NCI-H1417 treated with DMSO at 0.1 percent for 48 hours (cell line): ENCODE measurements around the gene LCLAT1.
"Not testable (repeated sequence)": the region's sequence is repeated elsewhere in the genome, so short reads cannot be mapped to it uniquely, and the experiment has no call there.

Source experiments
- DNase-seq: peaks from one replicate; lab custom pipeline; 2025; lab: John Stamatoyannopoulos, UW

LCLAT1 gene

DNA sequence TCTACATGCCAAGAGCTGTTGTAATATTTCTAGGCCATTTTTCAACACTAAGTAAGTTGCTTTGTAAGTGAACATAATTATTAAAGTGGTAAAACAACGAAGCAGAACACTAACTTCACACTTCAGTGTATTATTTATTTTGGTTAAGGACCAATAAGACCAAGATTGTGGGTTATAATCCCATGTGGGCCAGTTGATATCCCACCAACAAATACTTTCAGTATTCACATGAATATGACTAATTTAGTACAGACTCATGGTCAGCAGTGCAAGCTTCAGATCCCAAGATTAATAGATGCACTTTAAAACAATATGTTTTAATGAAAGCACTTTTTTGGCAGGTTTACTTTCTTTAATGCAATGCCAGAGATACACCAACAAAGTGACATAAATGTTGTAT is 154.3 kb downstream of the LCLAT1 start:
- no peak for DNase-seq

DNA sequence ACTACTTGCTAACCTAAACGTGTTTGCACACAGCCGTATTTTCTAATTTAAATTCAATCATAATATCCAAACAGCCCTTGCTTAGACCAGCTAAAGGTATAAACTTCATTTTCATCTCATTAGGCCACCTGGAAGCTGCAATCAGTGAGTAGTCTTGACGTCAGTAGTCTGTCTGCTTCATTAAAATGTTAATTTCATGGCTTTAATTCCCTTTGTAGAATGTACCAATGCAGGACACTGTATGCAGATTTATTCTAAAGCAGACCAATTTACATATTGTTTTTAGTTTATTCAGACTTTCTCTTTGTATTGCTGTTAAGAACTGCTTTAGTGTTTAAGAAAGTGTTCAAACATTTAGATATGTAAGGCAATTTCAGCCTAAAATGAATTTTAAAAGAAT is 158.2 kb downstream of the LCLAT1 start:
- DNase-seq = no peak

DNA sequence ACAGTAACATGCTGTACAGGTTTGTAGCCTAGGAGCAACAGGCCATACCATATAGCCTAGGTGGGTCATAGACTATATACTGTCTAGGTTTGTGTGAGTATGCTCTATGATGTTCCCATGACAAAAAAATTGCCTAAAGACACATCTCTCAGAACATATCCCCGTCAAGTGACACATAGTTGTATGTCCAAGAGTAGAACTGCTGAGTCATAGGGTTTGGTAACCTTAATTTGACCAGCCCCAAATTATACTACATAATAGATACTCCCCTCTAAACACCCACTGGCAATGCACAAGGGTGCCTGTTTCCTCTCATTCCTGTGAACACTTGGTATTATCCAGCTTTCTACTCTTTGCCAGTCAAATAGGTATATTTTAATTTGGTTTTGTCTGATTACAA is 161.6 kb downstream of the LCLAT1 start:
- DNase-seq = no peak

DNA sequence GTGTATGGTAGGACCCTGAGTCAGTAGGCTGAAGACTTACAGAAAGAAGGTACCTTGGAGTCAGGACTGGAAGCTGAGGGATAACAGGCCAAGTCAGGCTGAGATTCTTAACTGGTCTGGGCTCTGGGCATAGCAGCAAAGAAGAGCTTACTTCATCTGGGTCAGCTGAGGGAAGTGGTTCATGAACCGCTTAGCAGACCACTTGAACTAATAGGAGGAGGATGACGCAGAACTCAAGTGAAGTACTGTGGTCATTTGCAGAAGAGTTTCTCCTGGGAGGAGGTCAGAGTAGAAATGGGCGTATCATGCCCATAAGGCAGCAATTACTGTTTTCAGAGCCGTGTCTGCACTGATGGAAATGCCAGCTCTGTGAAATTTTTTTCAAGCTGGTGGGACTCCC is 164.5 kb downstream of the LCLAT1 start:
- DNase-seq = no peak

DNA sequence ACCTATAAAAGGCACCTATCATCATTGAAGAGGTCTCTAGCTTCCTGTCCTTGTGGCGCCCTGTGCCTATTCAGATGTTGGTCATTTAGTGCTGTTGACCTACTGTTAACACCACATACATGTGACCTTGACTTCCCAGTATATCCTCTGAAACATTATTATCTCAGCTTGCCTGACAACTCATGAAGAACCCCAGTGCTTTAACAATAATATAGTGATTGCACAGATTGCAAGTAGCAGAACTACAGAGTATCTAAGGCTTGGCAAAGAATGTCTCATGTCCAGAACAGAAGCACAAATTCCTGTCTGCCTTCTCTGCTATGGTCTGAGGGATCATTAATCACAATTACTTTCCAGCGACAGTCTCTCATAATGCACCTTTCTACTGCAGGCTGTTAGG is 165.3 kb downstream of the LCLAT1 start:
- DNase-seq = no peak

DNA sequence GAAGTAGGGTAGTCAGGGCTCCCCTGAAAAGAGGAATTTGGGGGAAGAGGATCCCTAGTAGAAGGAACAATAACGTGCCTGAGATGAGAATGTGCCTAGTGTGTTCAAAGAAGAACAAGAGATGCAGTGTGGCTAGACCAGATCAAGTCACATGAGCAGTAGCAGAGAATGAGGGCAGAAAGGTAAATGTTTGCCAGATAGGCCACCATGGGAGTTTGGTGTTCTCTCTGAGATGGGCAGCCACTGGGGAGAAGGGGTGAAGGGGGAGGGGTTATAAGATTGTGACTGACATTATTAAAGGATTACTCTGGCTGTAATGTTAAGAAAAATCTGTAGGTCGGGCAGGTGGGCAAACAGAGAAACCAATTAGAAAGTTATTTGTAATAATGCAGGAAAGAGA is 166.0 kb downstream of the LCLAT1 start:
- DNase-seq = no peak

DNA sequence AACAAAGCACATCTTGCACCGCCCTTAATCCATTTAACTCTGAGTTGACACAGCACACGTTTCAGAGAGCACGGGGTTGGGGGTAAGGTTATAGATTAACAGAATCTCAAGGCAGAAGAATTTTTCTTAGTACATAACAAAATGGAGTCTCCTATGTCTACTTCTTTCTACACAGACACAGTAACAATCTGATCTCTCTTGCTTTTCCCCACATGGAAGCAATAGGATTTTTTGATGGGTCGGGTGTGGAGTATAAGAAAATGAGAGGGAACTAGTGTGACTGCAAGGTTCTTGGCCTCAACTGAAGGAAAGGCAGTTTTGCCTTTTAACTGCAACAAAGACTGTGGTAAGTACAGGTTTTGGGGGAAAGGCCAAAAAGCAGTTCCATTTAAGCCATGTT is 167.2 kb downstream of the LCLAT1 start:
- not testable (repeated sequence) for DNase-seq

DNA sequence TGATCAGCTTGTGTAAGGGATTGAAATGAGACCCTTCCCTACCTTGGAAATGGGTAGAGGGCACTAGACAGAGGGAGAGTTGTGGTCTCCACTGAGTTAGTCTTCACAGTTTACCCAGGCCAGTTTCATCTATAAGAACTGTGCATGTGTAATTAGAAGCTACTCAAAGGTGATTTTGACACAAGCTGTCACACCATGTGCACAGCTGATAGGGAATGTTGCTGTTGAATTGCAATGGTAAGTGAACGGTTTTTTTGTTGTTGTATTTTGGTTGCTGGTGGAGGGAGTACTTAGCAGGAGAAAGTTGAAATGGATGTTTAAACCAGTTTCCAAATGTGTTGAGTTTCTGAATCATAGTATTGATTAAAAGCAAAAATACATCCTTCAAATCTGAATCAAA is 168.9 kb downstream of the LCLAT1 start:
- no peak for DNase-seq

DNA sequence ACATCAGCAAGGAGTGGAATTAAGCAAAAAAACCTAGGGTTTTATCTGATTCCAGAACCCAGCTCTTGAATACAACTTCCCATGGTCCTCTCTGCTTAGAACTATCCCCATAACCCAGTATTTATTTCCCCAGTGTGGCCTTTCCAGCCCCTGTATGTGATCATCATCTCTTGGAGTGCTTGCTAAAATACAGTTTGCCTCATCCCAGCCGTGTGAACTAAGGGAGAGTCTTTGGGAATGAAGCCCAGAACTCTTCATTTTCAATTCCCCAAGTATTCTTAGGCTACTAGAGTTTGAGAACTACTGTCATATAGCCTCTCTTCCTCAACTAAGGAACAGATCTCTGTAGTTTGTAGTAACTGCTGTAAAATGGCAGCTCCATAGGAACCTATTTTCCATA is 173.1 kb downstream of the LCLAT1 start:
- no peak for DNase-seq

DNA sequence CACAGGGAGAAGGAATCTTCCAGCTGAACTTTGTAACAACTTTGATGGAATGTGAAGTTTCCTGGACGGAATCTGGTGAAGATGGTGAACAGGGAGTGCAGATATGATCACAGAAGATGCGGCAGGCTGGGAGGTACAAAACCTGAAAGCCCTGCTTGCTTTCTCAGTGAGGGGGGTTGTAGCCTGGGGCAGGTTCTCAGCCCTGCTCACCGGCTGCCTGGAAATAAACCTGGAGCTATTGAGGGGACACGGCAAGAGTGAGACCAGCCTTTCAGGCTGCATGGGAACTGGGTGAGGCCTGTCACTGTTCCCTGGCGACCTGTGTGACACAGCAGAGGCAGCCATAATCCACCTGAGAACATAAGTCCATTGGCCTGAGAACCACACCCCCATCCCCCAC is 174.8 kb downstream of the LCLAT1 start:
- DNase-seq = no peak

DNA sequence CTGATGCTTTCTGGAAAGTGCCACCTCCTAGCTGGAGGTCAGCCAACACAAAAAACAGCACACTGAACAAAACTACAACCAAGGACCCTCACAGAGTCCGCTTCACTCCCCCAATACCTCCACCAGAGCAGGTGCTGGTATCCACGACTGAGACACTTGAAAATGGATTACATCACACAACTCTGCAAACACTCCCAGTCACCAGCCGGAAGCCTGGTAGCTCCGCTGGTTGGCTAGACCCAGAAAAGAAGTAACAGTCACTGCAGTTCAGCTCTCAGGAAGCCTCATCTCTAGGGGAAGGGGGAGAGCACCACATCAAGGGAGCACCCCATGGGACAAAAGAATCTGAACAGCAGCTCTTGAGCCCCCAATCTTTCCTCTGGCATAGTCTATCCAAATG is 175.4 kb downstream of the LCLAT1 start:
- no peak for DNase-seq

DNA sequence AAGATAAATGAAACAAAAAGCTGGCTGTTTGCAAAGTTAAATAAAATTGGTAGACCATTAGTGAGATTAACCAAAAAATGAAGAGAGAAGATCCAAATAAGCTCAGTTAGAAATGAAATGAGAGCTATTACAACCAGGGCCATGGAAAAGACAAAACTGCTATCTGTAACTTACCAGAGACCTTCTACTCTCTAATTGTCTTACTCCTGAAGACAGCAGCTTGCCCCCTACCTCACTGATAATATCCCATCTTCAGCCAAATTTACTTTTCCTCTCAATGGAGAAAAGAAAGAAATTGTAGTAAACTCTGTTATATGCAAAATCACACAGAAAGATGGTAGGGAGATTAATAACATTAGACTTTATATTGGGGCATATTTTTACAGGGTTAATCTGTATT is 178.2 kb downstream of the LCLAT1 start:
- no peak for DNase-seq

DNA sequence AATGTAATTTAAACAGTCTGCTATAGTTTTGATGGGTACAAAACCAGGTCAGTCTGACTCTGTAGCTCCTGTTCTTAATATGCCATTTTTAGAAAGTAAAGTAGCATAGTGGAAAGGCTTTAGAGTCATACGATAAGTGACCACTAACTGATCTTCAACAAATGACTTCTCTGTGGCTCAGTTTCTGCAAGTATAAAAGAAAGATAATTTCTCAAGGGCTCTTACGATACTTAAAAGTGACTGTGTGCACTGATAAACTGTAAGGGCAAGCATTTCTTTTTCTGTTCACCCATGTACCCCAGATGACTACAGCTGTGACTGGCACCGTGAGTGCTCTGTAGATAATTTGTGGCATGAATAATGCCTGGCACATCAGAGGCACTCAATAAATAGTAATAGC is 178.7 kb downstream of the LCLAT1 start:
- peak; percentile 47 for DNase-seq

DNA sequence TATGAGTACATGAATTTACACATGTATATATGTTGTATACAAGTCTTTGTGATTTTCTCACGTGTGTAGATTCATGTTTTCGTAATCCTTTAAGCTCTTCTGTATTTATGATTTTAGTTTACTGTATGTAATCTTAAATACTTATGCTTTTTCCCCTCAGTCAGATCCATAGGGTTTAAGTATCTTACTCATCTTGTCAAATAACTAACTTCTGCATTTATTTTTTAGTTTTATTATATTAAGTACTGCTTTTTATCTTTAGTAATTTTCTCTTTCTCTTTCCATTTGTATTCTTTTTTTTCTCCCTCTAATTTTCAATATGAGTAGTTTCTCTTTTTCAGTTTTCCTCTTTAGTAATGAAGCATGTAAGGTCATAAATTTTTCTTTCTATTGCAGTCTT is 179.4 kb downstream of the LCLAT1 start:
- DNase-seq = no peak

DNA sequence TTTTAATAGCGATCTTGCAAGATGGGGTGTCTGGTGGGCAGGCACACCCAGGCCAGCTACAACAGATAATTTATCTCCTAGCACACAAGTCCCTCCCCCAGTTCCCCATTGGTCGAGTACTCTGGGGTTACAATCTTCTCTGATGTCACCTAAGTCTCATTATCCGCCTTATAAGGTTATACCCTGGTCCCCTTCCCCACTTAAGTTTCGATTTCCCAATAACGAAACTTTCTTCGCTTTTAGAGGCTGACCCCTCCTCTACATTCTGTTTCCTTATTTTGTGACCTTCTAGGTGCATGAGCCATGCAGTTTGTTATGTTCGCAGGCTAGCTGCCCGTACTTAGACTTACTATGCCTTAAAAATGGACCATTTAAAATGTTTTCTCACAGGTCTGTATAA is 180.1 kb downstream of the LCLAT1 start:
- no peak for DNase-seq

DNA sequence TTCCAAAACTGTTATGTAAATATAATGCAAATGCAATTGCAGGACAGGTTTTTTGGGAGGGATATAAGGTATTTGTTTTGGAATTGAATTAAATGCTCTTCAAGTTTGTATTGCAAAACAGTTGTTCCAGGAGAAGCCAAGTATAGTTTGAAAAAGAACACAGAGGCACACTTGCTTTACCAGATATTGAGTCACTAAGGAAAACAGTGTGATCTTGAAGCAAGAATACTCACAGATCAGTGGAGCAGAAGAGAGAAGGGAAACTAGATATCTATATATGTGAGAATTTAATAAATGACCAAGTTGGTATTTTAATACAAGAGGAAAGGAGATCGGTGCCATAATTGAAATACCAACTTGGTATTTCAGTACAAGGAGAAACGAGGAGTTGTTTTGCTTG is 181.3 kb downstream of the LCLAT1 start:
- DNase-seq = no peak

DNA sequence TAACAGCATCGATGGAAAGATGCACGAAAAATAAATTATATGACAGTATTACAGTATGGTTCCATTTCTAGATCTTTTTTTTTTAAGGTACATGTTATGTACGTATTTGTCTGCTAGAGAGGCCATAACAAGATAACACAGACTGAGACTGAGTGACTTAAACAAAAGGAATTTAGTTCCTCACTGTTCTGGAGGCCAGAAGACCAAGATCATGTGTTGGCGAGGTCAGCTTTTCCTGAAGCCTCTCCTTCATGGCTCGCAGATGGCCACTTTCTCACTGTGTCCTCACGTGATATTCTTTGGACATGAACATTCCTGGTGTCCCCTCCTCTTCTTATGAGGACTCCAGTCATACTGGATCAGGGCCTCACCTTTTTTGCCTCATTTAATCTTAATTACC is 182.8 kb downstream of the LCLAT1 start:
- no peak for DNase-seq

DNA sequence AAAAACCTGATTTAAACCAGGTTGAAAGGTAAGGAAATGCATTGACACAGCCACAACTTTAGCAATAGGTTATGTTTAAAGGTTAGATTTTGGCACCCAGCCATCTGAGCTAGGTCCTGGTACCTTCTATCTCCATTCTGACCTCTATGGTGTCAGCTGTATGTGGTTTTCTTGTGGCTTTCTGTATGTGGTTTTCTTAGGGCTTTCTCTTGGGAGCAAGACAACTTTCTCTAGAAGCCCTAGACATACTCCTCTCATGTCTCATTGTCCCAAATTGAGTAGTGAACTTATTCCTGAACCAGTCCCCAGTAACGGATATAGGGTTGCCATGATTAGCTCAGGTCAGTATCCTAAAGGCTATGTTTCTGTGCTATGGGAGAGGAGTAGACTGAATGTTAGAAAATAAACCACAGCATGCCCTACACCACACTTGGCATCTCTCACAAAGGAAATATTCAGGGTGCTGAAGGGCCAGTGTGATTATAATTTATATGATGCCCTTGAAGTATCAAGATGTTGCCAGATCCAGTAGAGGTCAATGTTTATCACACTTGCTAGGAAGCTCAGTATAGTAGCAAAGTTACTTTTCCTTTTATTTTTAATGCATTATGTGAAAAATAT is 184.1 kb downstream of the LCLAT1 start:
- DNase-seq = no peak

DNA sequence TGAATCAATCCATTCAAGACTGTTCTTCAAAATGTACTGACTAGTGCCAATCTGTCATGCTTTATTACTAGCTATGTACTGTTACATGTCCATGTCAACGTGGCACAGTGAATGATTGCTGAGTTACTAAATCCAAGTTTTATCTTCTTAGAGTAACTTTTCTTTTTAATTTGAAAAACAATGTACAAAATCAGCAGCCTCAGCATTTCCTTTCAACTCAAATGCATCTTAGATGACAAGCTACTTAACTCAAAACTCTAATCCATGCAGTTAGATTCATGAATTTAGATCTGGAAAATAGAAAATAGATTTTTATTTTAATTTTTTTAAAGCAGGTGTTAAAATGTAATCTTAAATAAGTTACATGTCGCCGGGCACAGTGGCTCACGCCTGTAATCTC is 186.0 kb downstream of the LCLAT1 start:
- DNase-seq = no peak

DNA sequence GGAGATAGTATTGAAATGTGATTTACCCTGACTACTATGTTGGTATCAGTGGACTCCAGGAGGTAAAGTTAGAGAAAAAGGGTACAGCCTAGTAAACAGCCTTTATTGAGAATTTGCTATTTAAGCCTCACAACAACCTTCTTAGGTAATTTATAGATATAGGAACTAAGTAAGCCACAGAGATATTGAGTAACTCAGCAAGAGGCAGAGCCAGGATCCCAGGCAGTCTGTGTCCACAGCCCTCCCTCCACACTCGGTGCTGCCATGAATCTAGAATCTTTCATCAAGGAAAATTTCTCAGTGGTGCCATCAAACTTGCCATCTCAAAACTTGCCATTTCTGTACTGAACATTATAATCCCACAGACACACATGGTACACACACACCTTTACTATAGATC is 189.3 kb downstream of the LCLAT1 start:
- no peak for DNase-seq

DNA sequence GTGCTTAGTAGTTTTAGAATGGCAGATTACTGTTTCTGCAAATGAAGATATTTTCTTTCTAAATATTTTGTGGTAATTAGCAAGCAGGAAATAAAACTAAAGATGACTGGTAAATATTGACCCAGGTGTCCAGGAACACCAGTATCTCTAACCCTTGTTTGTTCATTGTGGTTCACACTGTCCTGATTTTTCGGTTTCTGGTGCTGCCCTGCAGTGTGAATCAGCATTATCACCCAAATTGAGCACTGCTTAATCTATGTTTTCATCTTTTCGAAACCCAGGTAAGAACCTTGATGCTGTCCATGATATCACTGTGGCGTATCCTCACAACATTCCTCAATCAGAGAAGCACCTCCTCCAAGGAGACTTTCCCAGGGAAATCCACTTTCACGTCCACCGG is 192.8 kb downstream of the LCLAT1 start:
- DNase-seq = no peak

DNA sequence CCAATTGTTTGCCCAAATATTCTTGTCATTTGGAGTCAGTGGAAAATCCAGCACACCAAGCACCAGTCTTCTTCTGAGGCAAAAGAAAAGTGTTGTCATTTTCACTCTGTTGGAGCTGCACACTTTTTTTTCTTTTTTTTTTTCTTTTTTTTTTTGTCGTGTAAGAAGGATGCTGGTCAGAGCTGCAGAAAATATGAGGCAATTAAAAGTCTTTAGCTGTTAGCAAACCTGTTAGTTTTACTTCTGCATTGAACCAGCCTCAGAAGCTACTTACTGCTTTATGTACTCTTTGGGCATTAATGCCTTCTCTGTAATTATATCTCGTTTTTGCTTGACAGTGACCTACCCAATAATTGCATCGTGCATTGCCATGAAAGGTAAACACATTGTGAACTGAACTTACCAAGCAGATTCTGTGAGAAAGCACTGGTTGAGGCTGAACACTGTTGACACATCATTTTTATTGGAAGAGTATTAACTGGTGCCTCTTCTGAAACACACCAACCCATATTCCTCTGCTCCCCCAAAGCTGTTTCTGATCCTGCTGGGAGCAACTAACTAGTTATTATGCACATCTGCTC is 194.8 kb downstream of the LCLAT1 start:
- peak; percentile 92 for DNase-seq

DNA sequence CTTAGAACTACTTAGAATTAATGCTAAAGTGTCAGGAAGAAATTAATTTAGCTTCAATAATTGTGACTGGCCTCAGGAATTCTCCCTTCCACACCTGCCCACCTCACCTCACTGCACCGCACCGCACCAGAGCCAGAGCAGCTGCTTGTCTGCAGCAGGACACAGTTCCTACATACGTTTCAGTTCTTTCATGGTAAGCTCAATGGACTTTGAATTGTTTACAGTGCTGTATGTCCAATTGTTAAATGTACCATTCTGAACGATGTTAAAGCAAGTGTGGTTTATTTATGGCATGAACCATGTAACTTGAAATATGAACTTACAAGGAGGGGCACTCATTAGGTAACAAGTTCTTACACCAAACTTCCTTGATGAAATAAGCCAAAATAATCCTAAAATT is 196.0 kb downstream of the LCLAT1 start:
- not testable (repeated sequence) for DNase-seq

DNA sequence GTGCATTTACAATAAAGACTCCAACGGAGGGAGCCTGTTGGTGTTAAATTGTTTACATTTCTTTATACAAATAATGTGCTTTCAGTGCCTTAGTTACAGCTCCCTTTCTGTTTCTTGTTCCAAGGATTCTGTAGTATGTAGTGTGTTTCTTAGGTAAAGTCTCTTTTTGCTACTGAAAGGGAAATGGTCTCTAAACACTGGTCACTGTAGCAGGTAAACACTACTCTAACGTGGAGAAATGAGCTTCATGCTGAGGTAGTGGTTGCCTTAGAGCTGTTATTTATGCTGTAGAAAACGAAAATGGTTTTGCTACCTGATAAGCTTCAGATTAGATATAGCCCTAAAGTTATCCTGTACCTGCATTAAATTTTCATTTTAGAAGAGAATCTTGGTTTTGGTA is 196.6 kb downstream of the LCLAT1 start:
- no peak for DNase-seq
